Panc1 (cell line): ENCODE results near the gene PKD1.
"Not testable (repeated sequence)": the region's sequence is repeated elsewhere in the genome, so short reads cannot be mapped to it uniquely, and the experiment has no call there.

Experiments
- CTCF ChIP-seq: fragments of 450-650 bp; IDR thresholded peaks from 2 replicates; pipeline ENCODE4 v1.5.1; 2017; ENCODE audit warnings: mild to moderate bottlenecking
- SIN3A ChIP-seq: IDR thresholded peaks from 2 replicates; pipeline ENCODE4 v1.6.1; 2012; ENCODE audit warnings: low read depth, mild to moderate bottlenecking, low read length, moderate library complexity, borderline replicate concordance; ENCODE audit not compliant: insufficient read depth

DNA sequence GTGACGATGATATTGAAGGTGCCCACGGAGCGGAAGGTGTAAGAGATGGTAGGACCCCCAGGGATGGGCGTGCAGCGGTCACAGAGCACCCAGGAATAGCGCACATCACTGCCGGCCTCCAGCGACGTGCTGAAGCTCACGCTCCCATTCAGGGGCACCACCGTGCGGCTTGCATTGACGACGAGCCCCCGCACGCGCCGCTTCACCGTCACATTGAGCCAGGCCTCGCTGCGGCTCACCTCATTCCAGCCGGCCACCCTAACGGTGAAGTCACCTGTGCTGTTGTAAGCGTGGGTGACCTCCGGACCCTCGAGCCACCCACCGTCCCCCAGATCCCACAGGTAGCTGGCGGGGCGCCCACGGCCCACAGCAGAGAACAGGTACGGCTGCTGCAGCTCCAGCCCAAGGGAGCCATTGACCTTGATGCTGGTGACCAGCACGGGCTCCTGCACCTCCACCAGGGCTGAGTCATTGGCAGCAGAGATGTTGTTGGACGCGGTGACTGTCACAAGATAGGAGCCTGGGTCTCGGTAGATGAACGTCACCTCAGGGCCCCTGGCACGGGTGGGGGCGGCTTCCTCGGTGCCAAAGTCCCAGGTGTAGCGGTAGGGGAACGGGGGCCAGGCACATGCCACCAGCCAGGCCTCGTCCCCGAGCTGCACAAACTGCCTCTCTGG lies 25.2 kb downstream of the PKD1 start:
- TF ChIP-seq SIN3A, CTCF: not testable (repeated sequence)
